GM18508 (cell line): ENCODE measurements around the gene FUT8.

Experiments
- ATAC-seq: cut with Tn5 transposase; IDR thresholded peaks from one replicate; pipeline ENCODE4 v1.9.1; 2021; ENCODE audit warnings: moderate number of reproducible peaks; ENCODE audit not compliant: insufficient read depth, unreplicated experiment

Gene FUT8

DNA sequence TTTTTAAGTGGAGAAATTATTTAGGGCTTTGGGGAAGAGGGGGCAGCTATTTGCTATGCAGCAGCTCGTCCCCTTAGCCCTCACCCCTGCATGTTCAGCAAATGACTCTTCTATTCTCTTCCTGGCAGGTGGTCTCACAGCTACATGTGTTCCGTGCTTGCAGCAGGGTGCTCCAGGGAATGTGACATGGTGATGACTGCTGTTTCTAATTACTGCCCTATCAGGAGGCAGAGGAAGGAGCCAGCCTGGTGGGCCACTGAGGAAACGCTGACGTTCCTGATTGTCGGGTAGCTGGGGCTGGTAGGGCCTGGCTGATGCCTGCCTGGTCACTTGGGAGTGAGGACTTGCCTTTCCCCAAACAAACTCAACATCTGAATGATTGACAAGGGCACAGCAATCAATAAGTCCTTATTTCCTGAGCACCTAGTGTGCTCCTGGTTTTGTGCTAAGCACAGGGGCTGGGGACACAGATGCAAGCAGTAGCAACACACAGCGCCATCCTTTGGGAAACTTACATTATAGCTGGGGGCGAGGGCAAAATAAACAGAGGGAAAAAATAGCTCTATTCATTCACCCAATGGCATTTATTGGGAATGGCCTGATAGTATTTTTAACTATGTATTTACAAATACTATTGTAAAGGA lies 377.8 kb downstream of the FUT8 start:
- ATAC-seq, result no peak

DNA sequence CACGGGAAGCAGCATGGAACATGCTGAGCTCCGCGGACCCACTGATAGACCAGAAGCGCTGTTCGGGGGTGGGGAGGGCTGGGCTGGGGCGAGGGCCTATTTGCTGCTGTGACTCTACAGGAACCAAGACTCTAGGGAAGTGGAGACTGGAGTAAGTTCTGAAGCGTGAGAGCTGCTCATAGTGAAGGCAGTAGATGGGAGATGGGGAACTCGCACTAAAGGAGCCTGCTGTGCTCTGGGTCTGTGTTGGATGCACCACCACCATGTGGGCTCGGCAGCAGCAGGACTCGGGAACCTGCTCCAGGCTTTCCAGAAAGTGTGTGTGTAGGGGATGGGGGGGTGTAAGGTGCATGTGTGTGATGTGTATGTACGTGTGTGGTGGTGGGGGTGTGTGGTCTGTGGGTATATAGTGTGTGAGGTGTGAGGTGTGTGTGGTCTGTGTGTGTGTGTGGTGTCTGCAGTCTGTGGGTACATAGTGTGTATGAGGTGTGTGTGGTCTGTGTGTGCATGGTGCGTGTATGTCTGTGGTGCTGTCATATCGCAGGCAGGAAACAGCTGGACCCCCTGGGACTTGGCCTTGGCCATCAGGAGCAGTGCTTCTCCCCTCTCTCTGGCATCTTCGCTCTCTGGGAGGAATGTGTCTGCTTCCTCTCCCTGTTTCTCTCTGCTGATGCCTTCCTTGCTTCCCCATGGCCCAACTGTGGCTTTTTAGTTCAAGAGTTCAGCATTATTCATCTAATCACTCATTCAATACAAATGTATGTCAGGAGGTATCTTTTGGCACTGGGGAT lies 378.9 kb downstream of the FUT8 start:
- no peak for ATAC-seq

DNA sequence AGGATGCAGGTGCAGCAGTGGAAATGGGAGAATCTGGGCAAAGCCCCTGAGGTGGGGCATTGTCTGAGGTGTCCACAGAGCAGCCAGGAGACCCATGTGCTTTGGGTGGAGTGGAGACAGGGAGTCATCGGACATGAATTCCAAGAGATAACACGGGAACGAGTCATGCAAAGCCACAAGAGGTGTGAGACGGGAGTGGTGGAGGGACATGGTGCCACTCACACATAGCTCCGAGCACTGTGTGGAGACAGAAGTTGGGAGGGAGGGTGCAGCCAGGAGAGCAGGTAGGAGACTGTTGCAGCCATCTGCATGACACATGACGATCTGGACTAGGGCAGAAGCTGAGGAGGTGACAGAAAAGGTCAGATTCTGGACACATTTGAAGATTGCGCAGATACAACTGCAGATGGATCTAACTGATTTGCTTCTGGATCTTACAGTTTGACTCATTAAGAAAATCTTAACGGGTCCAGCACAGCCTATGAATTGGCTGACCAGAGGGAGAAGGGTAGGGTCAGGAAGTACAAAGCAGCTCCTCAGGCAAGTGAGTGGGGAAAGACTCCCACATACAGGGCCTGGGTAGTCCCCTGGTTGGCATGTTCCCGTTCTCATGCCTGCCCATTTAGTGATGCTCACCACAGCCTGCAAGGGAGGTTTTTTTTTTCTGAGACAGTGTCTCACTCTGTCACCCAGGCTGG lies 379.8 kb downstream of the FUT8 start:
- ATAC-seq, result no peak
